Tibial nerve (tissue), 4 donors: ENCODE results near the gene ANXA2R. TPM values are rescaled to one million over a fixed set of nuclear protein-coding genes. Genes with fewer than 3 reads are reported as not detected.

Experiments
- DNase-seq, 2 donors: peaks; one replicate each; pipeline ENCODE4 v3.0.0-alpha.2; 2019; ENCODE audit warnings: low spot score in 2 of 2
- H3K27ac ChIP-seq, 4 donors: fragments of 200-600 bp; sonication (generic) in 3 of 4; one replicate each; pipeline ENCODE4 v1.5.1; 2017 to 2019; ENCODE audit warnings: mild to moderate bottlenecking in 1 of 4
- H3K27me3 ChIP-seq, 2 donors: fragments of 200-600 bp; sonication (generic) in 1 of 2; one replicate each; pipeline versions ENCODE4 v1.5.1 to v1.6.0; 2017 to 2019
- H3K36me3 ChIP-seq, 3 donors: fragments of 200-600 bp; sonication (generic); one replicate each; pipeline ENCODE4 v1.5.1; 2018 to 2019
- H3K4me1 ChIP-seq, 4 donors: fragments of 200-600 bp; sonication (generic) in 3 of 4; one replicate each; pipeline ENCODE4 v1.5.1; 2017 to 2019
- H3K4me3 ChIP-seq, 4 donors: fragments of 200-600 bp; sonication (generic) in 3 of 4; one replicate each; pipeline ENCODE4 v1.5.1; 2017 to 2019; ENCODE audit warnings: mild to moderate bottlenecking in 1 of 4, moderate library complexity in 1 of 4
- H3K9me3 ChIP-seq, 4 donors: fragments of 200-600 bp; sonication (generic) in 3 of 4; one replicate each; pipeline ENCODE4 v1.5.1; 2017 to 2019
- EP300 ChIP-seq, 2 donors: sonication (generic); formaldehyde crosslinking; IDR thresholded peaks; one replicate each; pipeline ENCODE4 v1.6.1; 2017; ENCODE audit warnings: antibody characterized with exemption in 2 of 2, mild to moderate bottlenecking in 1 of 2
- POLR2A ChIP-seq, 2 donors: fragments of 450-650 bp; IDR thresholded peaks; one replicate each; pipeline ENCODE4 v1.6.1; 2017; ENCODE audit warnings: antibody characterized with exemption in 2 of 2, mild to moderate bottlenecking in 2 of 2, moderate library complexity in 2 of 2
- WGBS, 2 donors: methylation state at CpG; one replicate each; pipeline ENCODE4 v1.1.5; 2018; 5-methylcytosine and 5-hydroxymethylcytosine counted together
- total RNA-seq, 4 donors: library from RNA; depleted of rRNA; stranded (reverse); fragments of >200 nt; gene quantifications; one replicate each; pipeline ENCODE4 v1.1.0, GENCODE V29; 2016
- TF ChIP-seq, protein P1 (sequence below), 5 experiments: fragments of 200-600 bp in 3 of 5; fragments of 450-650 bp in 2 of 5; sonication (generic) in 3 of 5; IDR thresholded peaks; one replicate each; pipeline ENCODE4 v1.5.1; 2016 to 2019; ENCODE audit warnings: antibody characterized with exemption in 5 of 5, mild to moderate bottlenecking in 3 of 5, moderate library complexity in 2 of 5

The ANXA2R gene
- total RNA-seq, 4 donors from 2014 or later: 5.4 to 9.0 (median 8.1) TPM

DNA sequence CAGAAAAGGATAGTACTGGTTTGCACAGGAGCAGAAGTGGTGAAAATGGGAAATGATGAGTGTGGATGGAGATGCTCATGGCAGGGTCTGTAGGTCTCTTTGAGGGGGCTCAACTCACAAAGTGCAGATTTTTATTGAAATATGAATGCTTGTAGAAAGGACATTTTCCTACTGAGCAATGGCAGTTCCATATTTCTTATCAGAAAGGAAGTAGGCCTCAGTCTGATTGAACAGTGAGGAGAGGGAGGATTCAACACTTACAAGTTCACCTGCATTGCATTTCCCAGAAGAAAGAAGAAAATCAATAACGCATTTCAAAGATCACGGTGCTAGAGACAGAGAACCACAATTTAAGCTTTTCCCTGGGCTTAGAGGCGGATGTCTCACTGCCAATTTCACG lies 49.2 kb downstream of the ANXA2R start:
- peaks cover 0 to 13% of the 10 kb centered on the region in 2 donors for H3K27me3 ChIP-seq
- WGBS, 2 donors: 84 to 100% methylated on average over 4 of the region's 4 CpGs
- TF ChIP-seq, protein P1, sequence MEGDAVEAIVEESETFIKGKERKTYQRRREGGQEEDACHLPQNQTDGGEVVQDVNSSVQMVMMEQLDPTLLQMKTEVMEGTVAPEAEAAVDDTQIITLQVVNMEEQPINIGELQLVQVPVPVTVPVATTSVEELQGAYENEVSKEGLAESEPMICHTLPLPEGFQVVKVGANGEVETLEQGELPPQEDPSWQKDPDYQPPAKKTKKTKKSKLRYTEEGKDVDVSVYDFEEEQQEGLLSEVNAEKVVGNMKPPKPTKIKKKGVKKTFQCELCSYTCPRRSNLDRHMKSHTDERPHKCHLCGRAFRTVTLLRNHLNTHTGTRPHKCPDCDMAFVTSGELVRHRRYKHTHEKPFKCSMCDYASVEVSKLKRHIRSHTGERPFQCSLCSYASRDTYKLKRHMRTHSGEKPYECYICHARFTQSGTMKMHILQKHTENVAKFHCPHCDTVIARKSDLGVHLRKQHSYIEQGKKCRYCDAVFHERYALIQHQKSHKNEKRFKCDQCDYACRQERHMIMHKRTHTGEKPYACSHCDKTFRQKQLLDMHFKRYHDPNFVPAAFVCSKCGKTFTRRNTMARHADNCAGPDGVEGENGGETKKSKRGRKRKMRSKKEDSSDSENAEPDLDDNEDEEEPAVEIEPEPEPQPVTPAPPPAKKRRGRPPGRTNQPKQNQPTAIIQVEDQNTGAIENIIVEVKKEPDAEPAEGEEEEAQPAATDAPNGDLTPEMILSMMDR (IDR thresholded peaks at IDR 0.05): no peak
- TF ChIP-seq POLR2A (IDR thresholded peaks at IDR 0.05): no peak
- no peak for TF ChIP-seq EP300 (IDR thresholded peaks at IDR 0.05)
- H3K27ac ChIP-seq: peak overlapping the region in 3 of 4 donors; percentile 89 to 98 (median 97)
- no peak for DNase-seq
- H3K36me3 ChIP-seq: no peaks in the 10 kb centered on the region
- peaks cover 0 to 3% (median 0%) of the 10 kb centered on the region in 4 donors for H3K9me3 ChIP-seq
- H3K4me1 ChIP-seq: peaks cover 0 to 28% (median 3%) of the 10 kb centered on the region in 4 donors
- H3K4me3 ChIP-seq: peak overlapping the region in 3 of 4 donors; percentile 52 to 78 (median 58)

Other genes starting within 250 kb of the ANXA2R start
- 100 to 1,000 TPM; 323 to 965 (median 866) TPM for gene SELENOP, start 228.4 kb downstream of the ANXA2R start, total RNA-seq
- gene ZNF131, start 80.6 kb upstream of the ANXA2R start, total RNA-seq: 10 to 100 TPM; 31.6 to 43.5 (median 33.3) TPM
- 1 to 10 TPM; 2.0 to 4.8 (median 3.6) TPM for gene NIM1K, start 151.9 kb upstream of the ANXA2R start, total RNA-seq